22Rv1 (cell line): ENCODE results near the gene SGPL1.

Source experiments
- CTCF ChIP-seq: fragments of 450-650 bp; IDR thresholded peaks from 2 replicates; pipeline ENCODE4 v1.5.1; 2017; ENCODE audit warnings: mild to moderate bottlenecking
- ZFX ChIP-seq: fragments of 450-650 bp; IDR thresholded peaks from 2 replicates; pipeline ENCODE4 v1.6.1; 2017; ENCODE audit warnings: antibody characterized with exemption, borderline replicate concordance

- TF ChIP-seq CTCF (no peak), ZFX (no peak)
Observed at GRCh38 chr10:70784471-70784870, 31.3 kb upstream of the SGPL1 start.
